UCSD-AML1 (cell line): ENCODE results near the gene TNS1.

ENCODE experiments used
- DNase-seq: peaks from one replicate; lab custom pipeline; 2025; ENCODE audit not compliant: unreplicated experiment; lab: John Stamatoyannopoulos, UW

Gene TNS1

GRCh38 chr2:217964275-217965161, 38.3 kb downstream of the TNS1 start:
- DNase-seq: no peak

GRCh38 chr2:217960351-217960750, 42.4 kb downstream of the TNS1 start:
- DNase-seq: no peak

GRCh38 chr2:217959723-217960122, 43.1 kb downstream of the TNS1 start:
- no peak for DNase-seq

GRCh38 chr2:217958884-217959225, 43.9 kb downstream of the TNS1 start:
- DNase-seq: no peak

GRCh38 chr2:217958206-217958883, 44.5 kb downstream of the TNS1 start:
- DNase-seq: no peak

- DNase-seq: no peak
Measured at GRCh38 chr2:217956586-217957457, 46.0 kb downstream of the TNS1 start.

GRCh38 chr2:217955881-217956493, 46.8 kb downstream of the TNS1 start:
- DNase-seq: no peak

GRCh38 chr2:217954971-217955740, 47.6 kb downstream of the TNS1 start:
- DNase-seq: no peak

GRCh38 chr2:217954469-217954868, 48.3 kb downstream of the TNS1 start:
- DNase-seq: no peak

GRCh38 chr2:217954051-217954450, 48.7 kb downstream of the TNS1 start:
- DNase-seq: no peak

GRCh38 chr2:217953531-217953932, 49.3 kb downstream of the TNS1 start:
- DNase-seq: no peak

GRCh38 chr2:217953011-217953481, 49.7 kb downstream of the TNS1 start:
- DNase-seq: no peak

GRCh38 chr2:217952409-217952808, 50.4 kb downstream of the TNS1 start:
- DNase-seq: no peak

- no peak for DNase-seq
Measured at GRCh38 chr2:217951521-217952247, 51.1 kb downstream of the TNS1 start.

- DNase-seq: no peak
Measured at GRCh38 chr2:217951091-217951490, 51.7 kb downstream of the TNS1 start.

GRCh38 chr2:217950401-217950871, 52.4 kb downstream of the TNS1 start:
- no peak for DNase-seq

- DNase-seq: no peak
Measured at GRCh38 chr2:217949447-217949846, 53.3 kb downstream of the TNS1 start.

- DNase-seq: no peak
Measured at GRCh38 chr2:217948897-217949296, 53.9 kb downstream of the TNS1 start.

- no peak for DNase-seq
Measured at GRCh38 chr2:217948351-217948791, 54.4 kb downstream of the TNS1 start.
